Measurements from ENCODE around the gene MEIS2.

Gene MEIS2

GRCh38 chr15:36977659-36978058 lies 122.7 kb downstream of the MEIS2 start:
- Histone ChIP-seq H3K27ac (no peak overlapping the region), H3K27me3 (ENCODE audit: insufficient read depth, low read depth) (no peaks in the 10 kb centered on the region), H3K4me1 (ENCODE audit: low read depth, poor library complexity, severe bottlenecking) (no peaks in the 10 kb centered on the region), H3K79me2 (ENCODE audit: insufficient read depth, low read depth) (no peaks in the 10 kb centered on the region), H3K4me2 (no peak overlapping the region), H4K20me1 (ENCODE audit: insufficient read depth) (no peaks in the 10 kb centered on the region), H3K4me3 (IDR thresholded peaks at IDR 0.05; ENCODE audit: insufficient read depth, low read depth, low read length) (no peak overlapping the region), H3K36me3 (ENCODE audit: insufficient read depth) (no peaks in the 10 kb centered on the region), H2AFZ (ENCODE audit: low read depth) (no peak overlapping the region), H3K9ac (no peak overlapping the region)
- TF ChIP-seq CTCF (conservative IDR thresholded peaks at IDR 0.05; ENCODE audit: low read depth, low read length), result no peak

GRCh38 chr15:36972704-36973103 lies 127.6 kb downstream of the MEIS2 start:
- no peak for TF ChIP-seq CTCF (conservative IDR thresholded peaks at IDR 0.05; ENCODE audit: low read depth, low read length)

GRCh38 chr15:36970522-36970921 lies 129.8 kb downstream of the MEIS2 start:
- Histone ChIP-seq H3K4me3 (IDR thresholded peaks at IDR 0.05; ENCODE audit: insufficient read depth, low read depth, low read length) (no peak overlapping the region), H3K79me2 (ENCODE audit: insufficient read depth, low read depth) (no peaks in the 10 kb centered on the region), H2AFZ (ENCODE audit: low read depth) (no peak overlapping the region), H3K4me1 (ENCODE audit: low read depth, poor library complexity, severe bottlenecking) (no peaks in the 10 kb centered on the region), H4K20me1 (ENCODE audit: insufficient read depth) (no peaks in the 10 kb centered on the region), H3K27me3 (ENCODE audit: insufficient read depth, low read depth) (no peaks in the 10 kb centered on the region), H3K36me3 (ENCODE audit: insufficient read depth) (no peaks in the 10 kb centered on the region), H3K9ac (no peak overlapping the region), H3K4me2 (no peak overlapping the region), H3K27ac (no peak overlapping the region)
- TF ChIP-seq CTCF (conservative IDR thresholded peaks at IDR 0.05; ENCODE audit: low read depth, low read length), result no peak

More at GRCh38 chr15:36972704-36973103, 127.6 kb downstream of the MEIS2 start:
- Histone ChIP-seq H3K4me3 (IDR thresholded peaks at IDR 0.05; ENCODE audit: insufficient read depth, low read depth, low read length) (no peak overlapping the region), H3K36me3 (ENCODE audit: insufficient read depth) (no peaks in the 10 kb centered on the region), H3K27ac (no peak overlapping the region), H3K4me2 (no peak overlapping the region), H3K4me1 (ENCODE audit: low read depth, poor library complexity, severe bottlenecking) (no peaks in the 10 kb centered on the region), H3K9ac (no peak overlapping the region), H4K20me1 (ENCODE audit: insufficient read depth) (no peaks in the 10 kb centered on the region), H2AFZ (ENCODE audit: low read depth) (no peak overlapping the region), H3K27me3 (ENCODE audit: insufficient read depth, low read depth) (no peaks in the 10 kb centered on the region), H3K79me2 (ENCODE audit: insufficient read depth, low read depth) (no peaks in the 10 kb centered on the region)

- TF ChIP-seq CTCF (conservative IDR thresholded peaks at IDR 0.05; ENCODE audit: low read depth, low read length), result no peak
- no peaks in the 10 kb centered on the region for H3K4me1 ChIP-seq (ENCODE audit: low read depth, poor library complexity, severe bottlenecking)
- no peaks in the 10 kb centered on the region for H3K79me2 ChIP-seq (ENCODE audit: insufficient read depth, low read depth)
- H3K27ac ChIP-seq, result no peak overlapping the region
- H2AFZ ChIP-seq (ENCODE audit: low read depth), result no peak overlapping the region
- no peak overlapping the region for H3K4me2 ChIP-seq
- H3K4me3 ChIP-seq (IDR thresholded peaks at IDR 0.05; ENCODE audit: insufficient read depth, low read depth, low read length), result no peak overlapping the region
- no peak overlapping the region for H3K9ac ChIP-seq
- no peaks in the 10 kb centered on the region for H3K36me3 ChIP-seq (ENCODE audit: insufficient read depth)
- no peaks in the 10 kb centered on the region for H3K27me3 ChIP-seq (ENCODE audit: insufficient read depth, low read depth)
- H4K20me1 ChIP-seq (ENCODE audit: insufficient read depth), result no peaks in the 10 kb centered on the region
These were observed 132.4 kb downstream of the MEIS2 start for GRCh38 chr15:36967929-36968328.

All from KMS-11 (cell line).